Measurements from ENCODE around the gene USP35.
"Not testable (repeated sequence)": the region's sequence is repeated elsewhere in the genome, so short reads cannot be mapped to it uniquely, and the experiment has no call there.

DNA sequence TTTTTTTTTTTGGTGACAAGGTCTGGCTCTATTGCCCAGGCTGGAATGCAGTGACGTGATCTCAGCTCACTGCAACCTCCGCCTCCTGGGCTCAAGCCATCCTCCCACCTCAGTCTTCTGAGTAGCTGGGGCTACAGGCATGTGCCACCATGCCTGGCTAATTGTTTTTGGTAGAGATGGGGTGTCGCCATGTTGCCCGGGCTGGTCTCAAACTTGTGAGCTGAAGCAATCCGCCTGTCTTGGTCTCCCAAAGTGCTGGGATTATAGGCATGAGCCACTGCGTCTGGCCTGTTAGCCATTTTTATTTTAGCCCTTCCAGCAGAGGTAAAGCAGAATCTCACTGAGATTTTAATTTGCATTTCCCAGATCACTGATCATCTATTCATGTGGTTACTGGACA is 44.3 kb downstream of the USP35 start:
- TF ChIP-seq, protein P1, sequence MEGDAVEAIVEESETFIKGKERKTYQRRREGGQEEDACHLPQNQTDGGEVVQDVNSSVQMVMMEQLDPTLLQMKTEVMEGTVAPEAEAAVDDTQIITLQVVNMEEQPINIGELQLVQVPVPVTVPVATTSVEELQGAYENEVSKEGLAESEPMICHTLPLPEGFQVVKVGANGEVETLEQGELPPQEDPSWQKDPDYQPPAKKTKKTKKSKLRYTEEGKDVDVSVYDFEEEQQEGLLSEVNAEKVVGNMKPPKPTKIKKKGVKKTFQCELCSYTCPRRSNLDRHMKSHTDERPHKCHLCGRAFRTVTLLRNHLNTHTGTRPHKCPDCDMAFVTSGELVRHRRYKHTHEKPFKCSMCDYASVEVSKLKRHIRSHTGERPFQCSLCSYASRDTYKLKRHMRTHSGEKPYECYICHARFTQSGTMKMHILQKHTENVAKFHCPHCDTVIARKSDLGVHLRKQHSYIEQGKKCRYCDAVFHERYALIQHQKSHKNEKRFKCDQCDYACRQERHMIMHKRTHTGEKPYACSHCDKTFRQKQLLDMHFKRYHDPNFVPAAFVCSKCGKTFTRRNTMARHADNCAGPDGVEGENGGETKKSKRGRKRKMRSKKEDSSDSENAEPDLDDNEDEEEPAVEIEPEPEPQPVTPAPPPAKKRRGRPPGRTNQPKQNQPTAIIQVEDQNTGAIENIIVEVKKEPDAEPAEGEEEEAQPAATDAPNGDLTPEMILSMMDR (IDR thresholded peaks at IDR 0.05 in 4 of 5, conservative IDR thresholded peaks at IDR 0.05 in 1 of 5) = not testable (repeated sequence)
- not testable (repeated sequence) for TF ChIP-seq POLR2A (IDR thresholded peaks at IDR 0.05)
